Fibroblast of lung (primary cell): Measurements from ENCODE around the gene RIN3.

ENCODE experiments used
- EZH2 ChIP-seq: IDR thresholded peaks from 2 replicates; pipeline ENCODE4 v1.5.1; 2012; ENCODE audit warnings: low read length, control low read depth, mild to moderate bottlenecking; ENCODE audit errors: missing control alignments
- TF ChIP-seq, protein P1 (sequence below), 2 donors: IDR thresholded peaks in 1 of 2; conservative IDR thresholded peaks in 1 of 2; 1 replicate in 1 of 2; 2 replicates in 1 of 2; pipeline ENCODE4 v1.5.1; 2011 to 2012; ENCODE audit warnings: low read length in 2 of 2, control low read depth in 1 of 2, inconsistent platforms in 1 of 2, low read depth in 1 of 2, mild to moderate bottlenecking in 1 of 2

DNA sequence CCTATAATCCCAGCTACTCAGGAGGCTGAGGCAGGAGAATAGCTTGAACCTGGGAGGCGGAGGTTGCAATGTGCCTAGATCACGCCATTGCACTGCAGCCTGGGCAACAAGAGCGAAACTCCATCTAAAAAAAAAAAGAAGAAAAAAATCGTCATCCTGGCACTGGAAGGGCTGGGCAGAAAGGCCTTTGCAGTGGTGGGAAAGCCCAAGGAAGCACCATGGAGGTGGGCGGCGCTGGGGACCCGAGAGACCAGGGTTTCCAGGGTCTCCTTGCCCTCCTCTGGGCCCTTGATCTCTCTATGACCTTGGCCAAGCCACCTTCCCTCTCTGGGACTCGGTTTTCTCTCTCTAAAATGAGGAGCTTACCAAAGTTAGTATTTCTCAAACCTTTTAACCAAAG is 169.5 kb downstream of the RIN3 start:
- TF ChIP-seq, protein P1, sequence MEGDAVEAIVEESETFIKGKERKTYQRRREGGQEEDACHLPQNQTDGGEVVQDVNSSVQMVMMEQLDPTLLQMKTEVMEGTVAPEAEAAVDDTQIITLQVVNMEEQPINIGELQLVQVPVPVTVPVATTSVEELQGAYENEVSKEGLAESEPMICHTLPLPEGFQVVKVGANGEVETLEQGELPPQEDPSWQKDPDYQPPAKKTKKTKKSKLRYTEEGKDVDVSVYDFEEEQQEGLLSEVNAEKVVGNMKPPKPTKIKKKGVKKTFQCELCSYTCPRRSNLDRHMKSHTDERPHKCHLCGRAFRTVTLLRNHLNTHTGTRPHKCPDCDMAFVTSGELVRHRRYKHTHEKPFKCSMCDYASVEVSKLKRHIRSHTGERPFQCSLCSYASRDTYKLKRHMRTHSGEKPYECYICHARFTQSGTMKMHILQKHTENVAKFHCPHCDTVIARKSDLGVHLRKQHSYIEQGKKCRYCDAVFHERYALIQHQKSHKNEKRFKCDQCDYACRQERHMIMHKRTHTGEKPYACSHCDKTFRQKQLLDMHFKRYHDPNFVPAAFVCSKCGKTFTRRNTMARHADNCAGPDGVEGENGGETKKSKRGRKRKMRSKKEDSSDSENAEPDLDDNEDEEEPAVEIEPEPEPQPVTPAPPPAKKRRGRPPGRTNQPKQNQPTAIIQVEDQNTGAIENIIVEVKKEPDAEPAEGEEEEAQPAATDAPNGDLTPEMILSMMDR (conservative IDR thresholded peaks at IDR 0.05 in 1 of 2, IDR thresholded peaks at IDR 0.05 in 1 of 2; ENCODE audit: low read depth in 1 of 2, low read length in 2 of 2): no peak
- TF ChIP-seq EZH2: no peak
